ENCODE measurements around the gene ATF6B. TPM values are rescaled to one million over a fixed set of nuclear protein-coding genes. Genes with fewer than 3 reads are reported as not detected.

ATF6B gene
- total RNA-seq, 4 donors from 2014 or later, result 27.3 to 45.4 (median 30.0) TPM

GRCh38 chr6:32175322-32175710 is 47.3 kb upstream of the ATF6B start:
- peaks cover 0 to 23% (median 6%) of the 10 kb centered on the region in 3 donors for H3K36me3 ChIP-seq
- DNase-seq, result no peak
- H3K27me3 ChIP-seq, result no peaks in the 10 kb centered on the region
- H3K4me3 ChIP-seq, result peak overlapping the region; percentile 66 to 96 (median 90)
- intact Hi-C loops (cut with DNase I), result no loop called here
- 6 to 10% methylated on average over 2 of the region's 2 CpGs for WGBS, 2 donors
- H3K9me3 ChIP-seq, result no peaks in the 10 kb centered on the region
- peak overlapping the region; percentile 90 to 97 (median 96) for H3K27ac ChIP-seq
- peaks cover 27 to 66% (median 38%) of the 10 kb centered on the region in 3 donors for H3K4me1 ChIP-seq
- TF ChIP-seq POLR2A (IDR thresholded peaks at IDR 0.05), result no peak
- TF ChIP-seq CTCF (IDR thresholded peaks at IDR 0.05), result no peak

GRCh38 chr6:32174416-32174815 is 46.4 kb upstream of the ATF6B start:
- no peaks in the 10 kb centered on the region for H3K27me3 ChIP-seq
- peaks cover 26 to 57% (median 30%) of the 10 kb centered on the region in 3 donors for H3K4me1 ChIP-seq
- intact Hi-C loops (cut with DNase I), result no loop called here
- H3K27ac ChIP-seq, result no peak overlapping the region
- H3K9me3 ChIP-seq, result no peaks in the 10 kb centered on the region
- 83 to 94% methylated on average over 1 of the region's 1 CpG for WGBS, 2 donors
- peaks cover under 1 to 23% (median 13%) of the 10 kb centered on the region in 3 donors for H3K36me3 ChIP-seq
- no peak overlapping the region for H3K4me3 ChIP-seq
- no peak for DNase-seq
- TF ChIP-seq POLR2A (IDR thresholded peaks at IDR 0.05), result no peak
- TF ChIP-seq CTCF (IDR thresholded peaks at IDR 0.05), result no peak

GRCh38 chr6:32173051-32173727 is 45.1 kb upstream of the ATF6B start:
- Histone ChIP-seq H3K27me3 (no peaks in the 10 kb centered on the region), H3K36me3 (peaks cover 5 to 35% (median 13%) of the 10 kb centered on the region in 3 donors), H3K9me3 (no peaks in the 10 kb centered on the region), H3K4me1 (peaks cover 18 to 48% (median 22%) of the 10 kb centered on the region in 3 donors), H3K27ac (peak overlapping the region in 3 of 4 donors; percentile 1 to 12 (median 3)), H3K4me3 (no peak overlapping the region)
- no peak for DNase-seq
- no peak for TF ChIP-seq POLR2A (IDR thresholded peaks at IDR 0.05)
- TF ChIP-seq CTCF (IDR thresholded peaks at IDR 0.05), result no peak
- 66 to 67% methylated on average over 4 of the region's 4 CpGs for WGBS, 2 donors
- intact Hi-C loops (cut with DNase I), result no loop called here

DNA sequence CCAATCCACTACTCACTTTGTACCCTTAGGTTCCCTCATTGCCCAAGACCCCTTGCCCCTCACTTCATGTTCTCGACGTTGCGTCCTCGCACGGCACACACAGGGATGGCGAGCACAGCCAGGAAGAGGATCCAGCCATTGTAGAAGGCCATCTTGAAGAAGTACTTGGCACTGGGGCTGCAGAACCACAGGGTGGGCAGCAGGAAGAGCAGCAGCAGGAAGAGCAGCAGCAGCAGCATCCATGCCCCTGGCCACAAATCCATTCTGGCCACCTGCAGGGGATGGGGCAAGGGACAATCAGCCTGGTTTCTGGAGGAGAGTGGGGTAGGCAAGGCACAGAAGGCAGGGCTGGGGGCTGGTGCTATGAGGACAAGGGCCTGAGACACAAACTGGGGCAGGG is 43.2 kb upstream of the ATF6B start:
- 94% methylated on average over 5 of the region's 6 CpGs; no CpG with 5 or more reads in 1 of the 2 donors for WGBS, 2 donors
- no peak for DNase-seq
- TF ChIP-seq POLR2A (IDR thresholded peaks at IDR 0.05) (no peak), CTCF (IDR thresholded peaks at IDR 0.05) (no peak)
- Histone ChIP-seq H3K4me3 (no peak overlapping the region), H3K9me3 (no peaks in the 10 kb centered on the region), H3K27ac (no peak overlapping the region), H3K27me3 (no peaks in the 10 kb centered on the region), H3K36me3 (peaks cover 5 to 54% (median 30%) of the 10 kb centered on the region in 3 donors), H3K4me1 (peaks cover 11 to 36% (median 13%) of the 10 kb centered on the region in 3 donors)
- intact Hi-C loops (cut with DNase I), result no loop called here

- peaks cover 5 to 64% (median 30%) of the 10 kb centered on the region in 3 donors for H3K36me3 ChIP-seq
- peaks cover 5 to 30% (median 11%) of the 10 kb centered on the region in 3 donors for H3K4me1 ChIP-seq
- no peak overlapping the region for H3K27ac ChIP-seq
- intact Hi-C loops (cut with DNase I), result no loop called here
- TF ChIP-seq POLR2A (IDR thresholded peaks at IDR 0.05), result no peak
- no peak for TF ChIP-seq CTCF (IDR thresholded peaks at IDR 0.05)
- no peak overlapping the region for H3K4me3 ChIP-seq
- WGBS, 2 donors, result 87 to 89% methylated on average over 5 to 7 of the region's 11 CpGs
- no peaks in the 10 kb centered on the region for H3K27me3 ChIP-seq
- DNase-seq, result no peak
- no peaks in the 10 kb centered on the region for H3K9me3 ChIP-seq
These were observed 42.2 kb upstream of the ATF6B start for GRCh38 chr6:32170294-32170693.

Data from esophagus squamous epithelium (tissue), 5 donors.